Fibroblast of skin of left biceps (primary cell): ENCODE results near the gene SLC13A2.

Experiments used
- DNase-seq, 2 experiments: peaks; one replicate each; pipeline ENCODE4 v3.0.0-alpha.2; 2013; ENCODE audit warnings: low read depth in 2 of 2

SLC13A2 gene

DNA sequence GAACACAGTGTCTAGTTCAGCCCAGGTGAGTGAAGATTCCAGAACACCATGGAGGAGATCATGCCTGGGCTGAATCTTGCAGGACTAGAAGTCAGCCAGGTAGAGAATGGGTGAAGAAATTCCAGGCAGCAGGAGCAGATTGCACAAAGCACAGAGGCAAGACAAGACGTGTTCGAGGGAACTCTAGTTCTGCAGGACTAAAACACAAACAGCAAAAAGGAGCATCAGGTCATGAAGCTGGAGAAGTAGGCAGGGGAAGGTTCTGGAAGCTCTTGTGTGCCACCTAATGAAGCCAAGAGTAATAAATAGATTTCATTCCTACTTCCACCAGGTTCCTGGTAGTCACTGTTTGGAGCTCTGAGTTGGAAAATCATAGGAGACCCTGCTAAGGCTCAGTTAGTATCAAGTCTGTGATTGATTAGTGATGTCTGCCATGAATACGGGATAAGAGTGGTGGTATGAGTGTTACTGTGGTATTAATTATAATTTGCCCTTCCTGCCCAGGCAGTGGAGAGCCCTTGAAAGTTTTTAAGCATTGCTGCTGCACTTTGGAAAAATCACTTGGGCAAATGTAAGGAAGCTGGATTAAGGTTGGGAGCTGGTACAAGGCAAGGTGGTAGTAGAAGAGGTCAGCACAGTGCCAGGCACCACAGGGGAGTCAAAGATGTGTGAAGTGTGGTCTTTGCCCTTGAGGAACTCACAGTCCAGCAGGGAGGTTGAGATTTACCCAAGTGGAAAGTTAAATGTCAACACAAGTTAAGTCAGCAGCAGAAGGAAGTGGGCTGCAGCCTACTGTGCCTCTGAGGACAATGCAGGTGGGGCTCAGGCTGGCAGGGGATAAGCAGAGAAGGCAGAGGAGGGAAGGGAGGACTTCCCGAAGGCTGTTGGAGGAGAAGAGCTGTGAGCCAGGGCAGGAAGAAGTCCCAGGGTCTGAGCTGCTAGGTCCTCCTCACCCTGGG lies 19.2 kb downstream of the SLC13A2 start:
- DNase-seq = no peak

DNA sequence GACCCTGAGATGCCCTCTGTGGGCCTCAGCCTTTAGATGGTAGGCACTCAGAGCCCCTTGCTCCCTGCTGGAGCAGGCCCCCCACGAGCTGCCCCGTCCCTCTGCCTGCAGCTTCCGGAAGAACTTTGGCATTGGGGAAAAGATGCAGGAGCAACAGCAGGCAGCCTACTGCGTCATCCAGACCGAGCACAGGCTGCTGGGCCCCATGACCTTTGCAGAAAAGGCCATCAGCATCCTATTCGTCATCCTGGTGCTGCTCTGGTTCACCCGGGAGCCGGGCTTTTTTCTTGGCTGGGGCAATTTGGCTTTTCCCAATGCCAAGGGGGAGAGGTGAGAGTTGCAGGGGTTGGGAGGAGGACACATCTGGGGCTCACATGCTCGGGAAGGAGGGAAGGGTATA lies 20.0 kb downstream of the SLC13A2 start:
- no peak for DNase-seq

DNA sequence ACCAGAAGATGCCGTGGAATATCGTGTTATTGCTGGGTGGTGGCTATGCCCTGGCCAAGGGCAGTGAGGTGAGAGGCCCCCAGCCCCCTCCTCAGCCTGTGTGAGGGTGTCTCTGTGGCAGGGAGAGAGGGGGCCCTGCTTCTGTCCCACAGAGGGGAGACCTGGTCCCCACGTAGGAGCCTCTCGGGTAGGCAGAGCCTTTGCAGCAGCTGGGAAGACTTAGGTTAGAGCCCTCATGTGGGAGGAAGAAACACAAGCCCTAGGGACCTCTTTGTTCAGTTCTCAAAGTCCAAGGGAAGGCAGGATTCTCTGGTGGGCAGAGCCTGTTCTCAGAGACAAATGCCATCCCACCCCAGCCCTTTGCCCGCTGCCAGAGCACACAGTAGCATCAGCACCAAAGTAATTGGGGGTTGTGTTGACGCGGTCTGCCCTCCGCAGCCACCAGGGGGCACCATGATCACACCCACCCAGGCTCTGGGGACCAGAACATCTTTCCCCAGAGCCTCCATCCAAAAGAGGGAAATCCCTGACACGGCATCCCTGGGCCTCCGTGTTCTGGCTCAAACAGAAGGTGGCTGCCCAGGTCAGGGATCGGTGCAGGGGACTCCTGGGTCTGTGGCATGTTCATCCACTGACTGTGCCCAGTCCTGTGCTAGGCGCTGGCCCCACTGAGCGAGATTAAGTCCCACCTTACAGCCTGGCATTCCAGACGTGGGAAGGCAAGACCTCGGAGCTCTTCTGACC lies 21.2 kb downstream of the SLC13A2 start:
- peak; percentile 3 to 5 for DNase-seq

DNA sequence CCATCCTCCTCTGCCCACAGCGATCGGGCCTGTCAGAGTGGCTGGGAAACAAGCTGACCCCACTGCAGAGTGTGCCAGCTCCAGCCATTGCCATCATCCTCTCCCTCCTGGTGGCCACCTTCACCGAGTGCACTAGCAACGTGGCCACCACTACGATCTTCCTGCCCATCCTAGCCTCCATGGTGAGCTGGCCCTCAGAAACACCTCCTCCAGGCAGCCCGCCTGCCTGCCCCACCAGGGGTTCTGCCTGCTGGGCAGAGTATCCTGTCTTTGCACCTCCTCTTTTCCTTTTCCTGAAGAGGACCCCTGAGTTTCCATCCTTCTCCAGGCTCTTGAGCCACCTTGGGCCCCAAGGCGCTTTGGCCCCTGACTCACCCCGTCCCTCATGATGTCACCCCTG lies 22.2 kb downstream of the SLC13A2 start:
- no peak for DNase-seq

DNA sequence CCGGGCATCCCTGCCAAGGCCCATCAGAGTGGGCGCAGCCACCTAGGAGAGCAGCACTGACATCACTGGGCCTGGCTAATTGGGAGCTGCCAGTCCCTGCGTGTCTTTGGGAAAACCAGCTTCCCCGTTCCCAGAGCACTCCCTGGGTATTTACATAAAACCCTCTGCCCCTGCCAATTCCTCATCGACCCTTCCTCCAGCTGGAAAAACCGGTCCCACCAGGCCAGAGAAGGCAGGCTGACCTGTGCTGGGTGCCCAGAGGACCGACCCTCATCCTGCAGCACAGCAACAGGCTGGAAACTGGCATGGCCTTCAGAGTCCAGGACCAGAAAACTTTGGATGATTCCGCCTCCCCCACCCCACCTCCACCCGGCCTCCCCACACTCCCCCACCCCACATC lies 24.5 kb downstream of the SLC13A2 start:
- DNase-seq = no peak

DNA sequence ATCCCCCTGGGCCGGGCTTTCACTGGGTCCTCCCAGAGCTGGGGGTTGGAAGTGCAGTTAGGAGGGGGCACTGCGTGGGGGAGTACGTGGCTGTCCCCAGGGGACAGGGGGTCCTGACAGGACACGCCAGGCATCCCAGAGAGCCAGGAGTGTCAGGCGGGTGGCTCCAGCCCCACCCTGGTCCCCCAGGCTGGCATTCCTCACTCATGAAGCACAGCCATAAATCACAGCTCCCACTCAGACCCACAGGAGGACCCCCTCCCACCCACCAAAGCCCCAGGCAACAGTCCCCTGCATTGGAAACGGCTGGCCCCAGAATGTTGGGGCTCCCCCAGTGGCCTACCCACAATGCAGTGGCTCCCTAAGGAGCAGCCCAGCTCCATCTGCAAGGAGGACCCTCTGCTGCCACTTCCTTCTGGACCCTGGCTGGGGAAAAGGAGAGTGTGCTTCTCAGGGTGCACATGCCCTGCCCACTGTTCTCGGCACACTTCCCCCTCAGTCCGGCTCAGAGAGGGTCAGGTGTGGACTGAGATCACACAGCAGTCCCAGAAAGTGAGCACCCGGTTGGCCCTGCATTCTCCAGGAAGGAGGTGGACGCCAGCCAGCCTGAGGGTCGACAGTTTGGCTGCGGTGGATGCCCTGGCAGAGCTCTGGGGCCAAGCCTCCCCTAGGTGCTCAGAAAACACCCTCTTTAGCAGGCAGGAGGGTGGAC lies 25.4 kb downstream of the SLC13A2 start:
- no peak for DNase-seq

DNA sequence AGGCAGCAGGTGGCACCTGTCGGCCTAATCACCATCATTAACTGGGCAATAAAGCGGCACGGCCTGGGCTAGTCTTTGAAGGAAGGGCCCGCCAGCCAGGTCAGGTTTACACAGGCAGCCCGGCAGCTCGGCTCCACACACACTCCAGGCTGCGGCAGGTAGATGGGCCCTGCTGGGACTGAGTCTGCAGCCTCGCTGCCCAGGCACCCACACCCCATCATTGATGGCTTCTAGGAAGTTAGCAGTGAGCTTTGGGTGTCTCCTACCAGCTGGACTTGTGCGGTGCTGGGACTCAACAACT lies 25.9 kb downstream of the SLC13A2 start:
- DNase-seq = no peak

DNA sequence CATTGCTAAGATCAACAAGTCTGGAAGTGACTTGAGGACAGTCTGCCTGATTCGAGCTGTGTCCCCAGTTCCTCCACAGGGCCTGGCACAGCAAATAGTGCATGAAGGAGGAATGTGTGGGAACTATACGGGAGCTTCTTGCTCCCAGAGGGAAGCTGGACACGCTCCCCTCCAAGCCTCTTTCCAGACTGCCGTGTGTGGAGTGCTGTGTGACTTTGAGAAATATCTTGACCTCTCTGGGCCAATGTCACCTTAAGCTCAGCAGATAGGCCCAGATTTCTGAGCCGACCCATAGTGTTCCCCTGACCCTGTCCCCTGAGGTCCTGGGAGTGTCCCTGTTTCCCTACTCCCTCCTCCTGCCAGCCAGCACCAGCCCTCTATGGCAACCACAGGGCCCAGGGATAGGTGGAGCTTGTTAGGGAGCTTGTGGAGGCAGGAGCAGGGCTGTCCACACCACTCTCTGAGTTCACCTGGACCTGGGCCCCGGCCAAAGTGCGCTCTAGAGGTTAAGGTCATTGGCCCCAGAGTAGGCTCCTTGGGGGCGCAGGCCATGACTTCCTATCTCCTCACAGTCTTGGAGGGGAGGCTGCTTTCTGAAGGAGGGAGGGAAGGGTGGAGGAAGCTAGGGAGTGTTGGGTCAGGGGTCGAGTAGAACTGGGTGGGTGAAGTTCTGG lies 26.4 kb downstream of the SLC13A2 start:
- no peak for DNase-seq

DNA sequence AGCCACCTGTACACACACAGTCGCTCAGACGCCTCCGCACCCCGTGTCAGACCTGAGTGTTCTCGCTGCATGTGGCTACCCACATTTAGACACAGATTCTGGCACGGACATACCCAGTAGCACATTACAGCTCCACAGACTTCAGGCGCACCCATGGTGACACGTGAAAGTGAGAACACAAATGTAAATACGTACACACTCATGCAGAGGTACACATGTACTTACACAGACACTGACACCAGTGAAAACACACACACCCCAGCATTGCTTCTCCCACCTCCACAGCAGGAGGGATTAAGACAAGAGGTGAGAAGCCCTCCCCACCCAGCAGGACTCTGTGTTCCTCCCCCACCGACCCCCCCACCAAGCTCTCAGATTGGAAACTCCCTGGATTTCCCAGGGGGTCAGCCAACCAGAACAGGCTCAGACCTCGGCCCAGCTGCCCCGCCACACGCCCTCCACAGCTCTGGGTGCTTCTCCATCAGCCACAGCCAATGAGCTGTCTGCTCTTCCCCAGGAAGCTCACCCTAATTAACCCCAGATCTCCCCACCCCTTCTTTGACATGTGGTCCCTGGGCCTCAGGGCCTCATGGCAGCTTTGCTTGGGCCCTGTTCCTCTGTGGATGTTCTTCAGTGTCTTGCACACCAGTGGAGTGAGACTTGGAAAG lies 27.4 kb downstream of the SLC13A2 start:
- DNase-seq = no peak

DNA sequence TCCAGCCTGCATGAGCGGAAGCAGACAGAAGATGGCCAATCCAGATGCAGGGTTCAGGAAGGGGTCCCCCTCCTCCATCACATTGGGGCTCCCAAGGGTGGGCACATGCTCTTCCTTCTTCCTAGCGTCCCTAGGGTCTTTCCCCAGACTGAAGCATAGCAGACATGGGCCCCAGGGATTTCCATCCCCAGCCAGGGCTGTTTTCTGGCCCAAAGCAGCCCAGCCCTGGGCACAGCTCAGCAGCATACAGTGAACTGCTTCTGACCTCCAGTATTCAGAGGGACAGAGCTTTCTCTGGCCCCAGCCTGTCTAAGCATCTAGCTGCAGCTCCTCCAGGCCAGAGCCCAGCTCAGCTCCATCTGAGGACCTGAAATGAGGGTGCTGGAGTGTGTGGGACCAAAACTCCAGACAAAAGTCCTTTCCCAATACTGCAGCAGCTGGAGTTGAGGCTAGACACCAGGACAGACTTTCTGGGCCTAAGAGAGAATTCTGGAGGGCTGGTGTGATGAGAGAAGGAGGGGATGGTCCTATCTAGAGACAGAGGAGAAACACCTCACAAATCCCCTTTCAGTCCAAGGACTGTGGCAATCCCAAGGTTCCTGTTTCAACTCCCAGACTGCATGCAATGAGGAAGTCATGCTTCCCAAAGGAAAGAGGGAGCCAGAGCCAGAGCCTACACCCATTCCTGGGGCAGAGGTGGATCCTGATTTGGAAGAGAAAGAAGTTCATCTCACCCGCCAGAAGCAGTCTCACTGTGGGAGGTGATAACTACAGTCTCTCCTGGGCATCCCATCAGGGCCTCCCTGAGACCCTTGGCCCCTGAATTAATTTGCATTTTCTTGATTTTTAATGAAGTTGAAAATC lies 28.2 kb downstream of the SLC13A2 start:
- no peak for DNase-seq

DNA sequence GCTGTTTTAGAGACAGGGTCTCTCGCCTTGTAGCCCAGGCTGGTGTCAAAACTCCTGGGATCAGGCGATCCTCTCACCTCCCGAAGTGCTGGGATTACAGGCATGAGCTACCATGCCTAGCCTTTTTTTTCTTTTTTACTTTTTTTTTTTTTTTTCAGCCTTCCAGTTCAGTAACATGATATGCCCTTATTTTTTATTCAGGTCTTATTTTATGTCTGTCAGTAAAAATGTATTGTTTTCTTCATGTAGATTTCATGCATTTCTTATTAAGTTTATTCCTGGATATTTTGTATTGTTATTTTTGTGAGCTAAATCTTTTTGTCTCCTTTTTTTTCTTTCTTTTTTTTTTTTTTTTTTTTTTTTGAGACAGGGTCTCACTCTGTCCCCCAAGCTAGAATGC lies 30.0 kb downstream of the SLC13A2 start:
- DNase-seq = no peak

DNA sequence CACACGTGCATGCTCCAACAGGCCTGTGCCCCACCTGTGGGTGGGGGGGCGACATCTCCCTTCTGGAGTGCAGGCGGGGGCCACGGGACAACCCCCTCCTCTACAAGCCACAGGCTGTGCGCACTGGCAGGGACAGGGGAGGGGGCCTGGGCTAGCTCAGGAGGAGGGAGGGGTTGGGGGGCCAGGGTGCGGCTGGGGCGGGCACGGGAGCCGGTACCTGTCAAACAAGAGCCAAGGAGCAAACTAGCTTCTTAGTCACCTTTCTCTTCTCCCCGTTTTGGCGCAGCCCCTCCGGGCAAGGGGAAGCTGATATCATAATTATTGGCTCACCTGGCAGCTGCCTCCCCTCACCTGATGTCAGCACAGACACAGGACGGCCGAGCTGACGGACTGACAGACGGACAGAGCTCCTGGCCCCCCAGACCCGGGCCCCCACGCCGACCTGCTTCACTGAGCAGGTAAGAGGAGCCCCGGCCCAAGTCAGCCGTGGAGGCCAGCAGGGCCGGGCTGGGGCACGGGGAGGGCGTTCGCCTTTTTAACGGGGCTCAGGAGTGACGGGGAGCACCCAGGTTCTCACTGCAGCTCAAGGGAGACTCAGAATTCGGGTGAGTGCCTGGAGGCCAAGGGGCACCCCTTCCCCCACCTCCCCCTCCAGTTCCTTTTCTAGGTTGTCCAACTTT lies 32.7 kb downstream of the SLC13A2 start, which contains the start of gene FOXN1:
Gene FOXN1, plus strand, starts transcription at position 363 of the 680 bp plus-strand sequence. CDS start 17,622 bp downstream, outside the sequence.
- DNase-seq = no peak

DNA sequence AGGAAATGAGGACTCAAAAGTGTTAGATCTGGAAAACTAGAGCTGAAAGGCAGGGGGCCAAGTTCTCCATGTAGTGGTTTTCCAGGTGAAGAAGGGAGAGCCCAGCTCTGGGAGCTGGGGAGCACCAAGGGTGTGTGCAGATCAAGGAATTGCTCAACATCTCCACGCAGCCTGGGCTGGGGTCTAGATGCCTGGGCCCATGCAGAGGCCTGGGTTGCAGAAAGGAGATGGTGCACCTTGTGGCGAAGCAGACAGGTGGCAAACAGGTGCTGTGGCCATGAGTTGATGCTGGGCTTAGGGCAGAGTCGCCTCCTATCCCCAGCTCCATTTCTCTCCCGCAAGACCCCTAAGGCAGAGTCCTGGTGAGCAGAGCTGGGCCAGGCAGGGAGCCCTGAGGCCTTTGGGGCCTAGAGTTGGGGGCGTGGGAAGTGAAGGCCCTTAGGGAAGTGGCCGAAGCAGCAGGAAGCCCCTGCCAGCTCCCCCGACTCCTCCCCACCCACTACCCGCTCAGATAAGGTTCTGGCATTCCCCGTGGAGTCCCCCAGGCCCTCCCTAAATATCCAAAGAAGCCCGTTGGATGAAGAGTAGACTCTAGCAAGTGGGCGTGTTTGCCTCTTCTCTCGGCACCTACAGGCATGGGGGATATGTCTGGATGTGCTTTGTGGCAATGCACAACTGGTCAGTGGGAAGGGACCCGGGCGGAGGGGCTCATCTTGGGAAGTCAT lies 33.5 kb downstream of the SLC13A2 start:
- DNase-seq = no peak

DNA sequence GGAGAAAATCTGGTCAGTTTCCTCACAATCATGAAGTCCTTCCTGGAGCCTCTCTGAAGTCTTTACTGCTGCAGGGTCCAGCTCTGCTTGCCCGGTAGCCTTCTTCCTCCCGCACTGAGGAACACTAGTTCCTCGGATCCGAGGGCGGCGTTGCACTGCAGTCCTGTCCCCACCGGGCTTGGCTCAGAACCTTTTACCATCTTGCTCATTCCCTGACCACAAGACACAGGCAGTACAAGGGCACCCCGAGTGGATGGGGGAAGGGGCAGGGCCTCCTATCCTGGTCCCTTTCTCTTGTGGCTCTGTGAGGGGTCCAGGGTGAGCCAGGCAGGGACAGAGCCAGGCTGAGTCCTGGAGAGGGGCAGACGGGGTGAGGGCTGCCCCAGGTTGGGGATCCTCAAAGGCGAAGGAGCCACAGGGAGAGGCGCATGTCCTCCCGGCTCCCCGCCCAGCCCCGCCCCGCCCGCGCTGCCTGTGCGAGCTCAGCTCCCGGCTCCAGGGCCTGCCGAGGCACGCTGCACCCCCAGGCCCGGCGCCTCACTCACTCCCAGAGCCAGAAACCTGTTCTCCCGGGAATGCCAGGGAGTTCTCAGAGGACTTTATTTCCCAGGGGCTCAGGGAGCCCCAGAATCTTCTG lies 34.2 kb downstream of the SLC13A2 start:
- no peak for DNase-seq

DNA sequence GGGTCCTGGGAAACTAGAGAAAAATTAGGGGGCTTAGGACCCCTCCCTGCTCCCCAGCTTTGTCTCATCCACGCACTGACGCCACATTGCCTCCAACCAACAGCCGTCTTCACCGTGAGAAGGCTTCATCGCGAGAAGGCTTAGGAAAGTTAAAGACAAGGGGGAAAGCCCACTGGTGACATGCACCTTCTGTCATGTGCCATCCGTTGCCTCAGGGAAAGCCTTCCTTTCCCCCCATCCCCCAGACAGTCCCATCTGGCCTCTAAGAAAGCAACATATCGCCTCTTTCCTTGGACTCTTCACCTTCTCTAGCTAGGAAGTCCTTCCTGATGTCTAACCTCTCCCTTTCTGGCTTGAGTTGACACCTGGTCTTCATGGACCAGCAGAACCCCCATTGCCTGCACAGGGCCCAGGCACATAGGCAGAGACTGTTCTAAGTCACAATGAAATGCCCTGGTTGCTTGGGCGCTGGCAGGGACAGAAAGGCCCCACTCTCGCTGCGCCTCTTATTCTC lies 34.8 kb downstream of the SLC13A2 start:
- no peak for DNase-seq

DNA sequence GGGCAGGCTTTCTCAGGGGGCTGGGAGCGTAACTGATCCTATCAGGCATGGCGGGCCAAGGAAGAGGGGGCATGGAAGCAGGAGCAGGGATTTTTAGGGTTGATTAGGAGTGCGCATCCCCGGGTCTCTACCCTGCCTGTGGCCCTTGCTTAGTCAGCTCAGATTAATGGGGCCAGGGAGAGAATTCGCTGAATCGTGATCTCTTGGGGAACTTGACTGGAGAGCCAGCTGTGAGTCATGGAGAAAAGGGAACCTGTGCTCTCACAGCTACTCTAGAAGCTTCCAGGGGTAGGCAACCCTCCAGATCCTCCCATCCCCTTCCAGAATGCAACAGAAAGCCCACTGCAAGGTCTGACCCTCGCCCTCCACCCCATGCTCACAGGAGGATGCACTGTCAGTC lies 36.3 kb downstream of the SLC13A2 start:
- no peak for DNase-seq

DNA sequence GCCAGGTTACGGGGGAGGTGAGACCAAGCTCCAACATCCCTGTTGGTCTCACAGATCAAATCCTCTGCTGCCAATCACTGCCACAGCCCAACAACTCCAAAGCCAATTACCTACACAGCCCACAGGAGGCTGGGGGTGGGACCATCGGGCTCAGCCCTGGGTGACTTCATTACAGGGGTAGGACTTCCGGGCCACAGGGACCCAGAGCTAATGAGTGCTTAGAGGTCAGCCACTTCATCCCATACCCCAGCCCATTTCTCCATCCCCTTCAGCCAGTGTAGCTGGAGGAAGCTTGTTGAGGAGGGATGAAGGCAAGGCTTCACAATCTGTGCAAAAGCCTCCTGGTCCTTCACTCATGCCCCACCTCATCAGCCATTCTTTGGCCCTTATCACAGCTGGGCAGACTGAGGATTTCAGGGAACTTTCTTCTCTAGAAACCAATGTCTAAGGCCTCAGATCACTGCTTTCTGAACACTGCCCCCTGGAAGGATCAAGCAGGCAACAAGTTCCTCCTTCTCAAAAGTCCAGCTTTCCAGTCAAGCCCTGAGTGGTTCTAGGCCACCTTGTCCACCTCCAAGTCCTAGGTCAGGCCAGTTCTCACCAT lies 38.5 kb downstream of the SLC13A2 start:
- DNase-seq = no peak

DNA sequence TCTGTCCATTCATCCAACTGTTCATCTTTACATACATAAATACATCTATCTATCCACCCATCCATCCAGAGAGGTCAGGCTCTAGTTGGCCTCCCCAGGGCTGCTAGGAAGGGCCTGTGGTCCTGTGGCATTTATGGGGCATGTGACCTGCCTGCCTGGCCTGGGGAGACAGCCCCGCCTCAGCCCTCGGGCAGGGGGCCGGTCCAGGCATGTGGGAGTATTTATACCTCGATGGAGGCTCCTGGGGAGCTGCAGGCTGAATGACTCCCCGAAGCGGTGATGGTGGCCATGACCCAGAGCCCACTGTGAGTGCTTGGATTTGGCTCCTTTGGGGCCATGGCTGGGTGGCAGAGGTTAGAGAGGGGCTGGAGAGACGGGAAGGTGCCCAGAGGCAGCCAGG lies 40.0 kb downstream of the SLC13A2 start:
- DNase-seq = no peak
